SK-N-MC (cell line): ENCODE measurements around the gene USP44.

Experiments used
- EZH2 ChIP-seq: fragments of 200-600 bp; sonication (generic); IDR thresholded peaks from one replicate; pipeline ENCODE4 v1.6.1; 2017; ENCODE audit warnings: antibody characterized with exemption
- POLR2AphosphoS5 ChIP-seq: IDR thresholded peaks from 2 replicates; pipeline ENCODE4 v1.6.1; 2012; ENCODE audit warnings: mild to moderate bottlenecking, low read depth, low read length, borderline replicate concordance

DNA sequence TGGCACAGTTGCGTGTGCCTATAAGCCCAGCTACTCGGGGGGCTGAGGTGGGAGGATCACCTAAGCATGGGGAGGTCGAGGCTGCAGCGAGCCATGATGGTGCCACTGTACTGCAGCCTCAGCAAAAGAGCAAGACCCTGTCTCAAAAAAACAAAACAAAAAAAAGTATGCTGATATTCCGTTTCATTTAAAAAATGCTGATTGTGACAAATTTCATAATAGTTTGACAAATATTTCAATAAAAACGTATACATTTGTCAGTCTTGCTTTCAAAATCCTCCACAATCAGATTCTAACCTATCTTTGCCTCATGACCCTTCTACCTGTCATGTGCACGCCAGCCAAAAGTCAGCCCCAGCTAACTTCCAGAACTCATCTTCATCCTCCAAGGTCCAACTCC, 9.8 kb downstream of the USP44 start:
- TF ChIP-seq EZH2 (no peak), POLR2AphosphoS5 (no peak)
